Gastrocnemius medialis (tissue), 4 donors: ENCODE data around the gene CUL1.

Experiments
- POLR2A ChIP-seq, 2 donors: fragments of 450-650 bp; IDR thresholded peaks; one replicate each; pipeline ENCODE4 v1.6.1; 2017; ENCODE audit warnings: antibody characterized with exemption in 2 of 2, mild to moderate bottlenecking in 2 of 2, moderate library complexity in 2 of 2
- TF ChIP-seq, protein P1 (sequence below), 5 experiments: fragments of 450-650 bp in 3 of 5; fragments of 200-600 bp in 2 of 5; sonication (generic) in 2 of 5; IDR thresholded peaks in 4 of 5; conservative IDR thresholded peaks in 1 of 5; 1 replicate in 4 of 5; 2 replicates in 1 of 5; pipeline ENCODE4 v1.5.1; 2016 to 2019; ENCODE audit warnings: antibody characterized with exemption in 5 of 5, mild to moderate bottlenecking in 3 of 5, moderate library complexity in 3 of 5

DNA sequence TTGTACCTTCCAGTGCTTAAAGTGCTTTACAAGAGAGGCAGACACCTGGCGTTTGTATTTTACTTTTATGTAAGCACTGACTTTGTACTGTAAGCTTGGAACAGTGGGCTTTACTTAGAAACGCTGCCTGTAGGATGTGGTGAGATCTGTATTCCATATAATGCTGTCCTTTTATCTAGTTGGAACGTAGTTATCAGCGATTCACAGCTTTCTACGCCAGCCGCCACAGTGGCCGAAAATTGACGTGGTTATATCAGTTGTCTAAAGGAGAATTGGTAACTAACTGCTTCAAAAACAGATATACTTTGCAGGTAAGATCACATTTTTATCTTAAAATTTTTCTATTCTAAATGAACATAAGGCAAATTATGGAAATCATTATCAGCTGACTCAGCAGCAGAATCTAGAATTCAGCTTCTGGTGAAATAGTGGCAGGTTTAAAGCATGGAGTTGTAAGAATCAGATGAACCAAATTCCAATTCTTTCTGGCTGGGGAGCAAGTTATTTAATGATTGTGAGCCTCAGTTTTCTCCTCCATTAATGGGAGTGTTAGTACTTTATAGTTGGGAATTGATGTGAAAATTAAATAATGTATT, 91.5 kb downstream of the CUL1 start:
- TF ChIP-seq POLR2A (IDR thresholded peaks at IDR 0.05) = no peak
- TF ChIP-seq, protein P1, sequence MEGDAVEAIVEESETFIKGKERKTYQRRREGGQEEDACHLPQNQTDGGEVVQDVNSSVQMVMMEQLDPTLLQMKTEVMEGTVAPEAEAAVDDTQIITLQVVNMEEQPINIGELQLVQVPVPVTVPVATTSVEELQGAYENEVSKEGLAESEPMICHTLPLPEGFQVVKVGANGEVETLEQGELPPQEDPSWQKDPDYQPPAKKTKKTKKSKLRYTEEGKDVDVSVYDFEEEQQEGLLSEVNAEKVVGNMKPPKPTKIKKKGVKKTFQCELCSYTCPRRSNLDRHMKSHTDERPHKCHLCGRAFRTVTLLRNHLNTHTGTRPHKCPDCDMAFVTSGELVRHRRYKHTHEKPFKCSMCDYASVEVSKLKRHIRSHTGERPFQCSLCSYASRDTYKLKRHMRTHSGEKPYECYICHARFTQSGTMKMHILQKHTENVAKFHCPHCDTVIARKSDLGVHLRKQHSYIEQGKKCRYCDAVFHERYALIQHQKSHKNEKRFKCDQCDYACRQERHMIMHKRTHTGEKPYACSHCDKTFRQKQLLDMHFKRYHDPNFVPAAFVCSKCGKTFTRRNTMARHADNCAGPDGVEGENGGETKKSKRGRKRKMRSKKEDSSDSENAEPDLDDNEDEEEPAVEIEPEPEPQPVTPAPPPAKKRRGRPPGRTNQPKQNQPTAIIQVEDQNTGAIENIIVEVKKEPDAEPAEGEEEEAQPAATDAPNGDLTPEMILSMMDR (IDR thresholded peaks at IDR 0.05 in 4 of 5, conservative IDR thresholded peaks at IDR 0.05 in 1 of 5) = no peak
